Hepatocyte (in vitro differentiated cells): ENCODE data around the gene LRMDA.

ENCODE experiments used
- EZH2 ChIP-seq: fragments of 200-600 bp; sonication (generic); IDR thresholded peaks from 2 replicates; pipeline ENCODE4 v1.6.1; 2016; ENCODE audit warnings: antibody characterized with exemption, mild to moderate bottlenecking, borderline replicate concordance
- EZH2phosphoT487 ChIP-seq: fragments of 200-600 bp; sonication (generic); IDR thresholded peaks from one replicate; pipeline ENCODE4 v1.6.1; 2018; ENCODE audit warnings: antibody characterized with exemption, mild to moderate bottlenecking, low read depth, moderate library complexity; ENCODE audit not compliant: unreplicated experiment, severe bottlenecking
- TF ChIP-seq, protein P1 (sequence below): fragments of 200-600 bp; sonication (generic); IDR thresholded peaks from 2 replicates; pipeline ENCODE4 v1.5.1; 2016; ENCODE audit warnings: antibody characterized with exemption, mild to moderate bottlenecking; ENCODE audit not compliant: poor library complexity

DNA sequence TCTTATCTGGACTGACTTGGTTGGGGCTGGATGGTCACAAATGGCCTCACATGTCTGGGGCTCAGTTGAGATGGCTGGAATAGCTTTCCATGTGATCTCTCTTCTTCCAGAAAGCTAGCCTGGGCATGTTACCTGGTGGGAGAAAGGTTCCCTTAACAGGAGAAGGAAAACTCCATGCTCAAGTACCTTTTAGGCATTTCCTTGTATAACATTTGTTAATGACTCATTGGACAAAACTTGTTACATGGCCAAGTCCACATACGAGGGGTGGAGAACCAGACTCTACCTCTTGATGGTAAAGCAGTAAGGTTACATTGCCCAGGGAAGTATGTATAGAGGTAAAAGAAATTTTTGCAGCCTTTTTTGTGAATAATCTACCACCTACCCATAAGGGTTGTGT is 826.4 kb downstream of the LRMDA start:
- TF ChIP-seq, protein P1, sequence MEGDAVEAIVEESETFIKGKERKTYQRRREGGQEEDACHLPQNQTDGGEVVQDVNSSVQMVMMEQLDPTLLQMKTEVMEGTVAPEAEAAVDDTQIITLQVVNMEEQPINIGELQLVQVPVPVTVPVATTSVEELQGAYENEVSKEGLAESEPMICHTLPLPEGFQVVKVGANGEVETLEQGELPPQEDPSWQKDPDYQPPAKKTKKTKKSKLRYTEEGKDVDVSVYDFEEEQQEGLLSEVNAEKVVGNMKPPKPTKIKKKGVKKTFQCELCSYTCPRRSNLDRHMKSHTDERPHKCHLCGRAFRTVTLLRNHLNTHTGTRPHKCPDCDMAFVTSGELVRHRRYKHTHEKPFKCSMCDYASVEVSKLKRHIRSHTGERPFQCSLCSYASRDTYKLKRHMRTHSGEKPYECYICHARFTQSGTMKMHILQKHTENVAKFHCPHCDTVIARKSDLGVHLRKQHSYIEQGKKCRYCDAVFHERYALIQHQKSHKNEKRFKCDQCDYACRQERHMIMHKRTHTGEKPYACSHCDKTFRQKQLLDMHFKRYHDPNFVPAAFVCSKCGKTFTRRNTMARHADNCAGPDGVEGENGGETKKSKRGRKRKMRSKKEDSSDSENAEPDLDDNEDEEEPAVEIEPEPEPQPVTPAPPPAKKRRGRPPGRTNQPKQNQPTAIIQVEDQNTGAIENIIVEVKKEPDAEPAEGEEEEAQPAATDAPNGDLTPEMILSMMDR, result no peak
- TF ChIP-seq EZH2, result no peak
- TF ChIP-seq EZH2phosphoT487, result no peak
